Gastrocnemius medialis (tissue), 4 donors: ENCODE results near the gene MRTFA. TPM values are rescaled to one million over a fixed set of nuclear protein-coding genes. Genes with fewer than 3 reads are reported as not detected.
"Not testable (repeated sequence)": the region's sequence is repeated elsewhere in the genome, so short reads cannot be mapped to it uniquely, and the experiment has no call there.

Source experiments
- ATAC-seq, 2 donors: fragments of 150-250 bp; one replicate each; pipeline ENCODE4 v1.9.1; 2016
- DNase-seq, 2 donors: peaks; one replicate each; pipeline ENCODE4 v3.0.0-alpha.2; 2019
- H3K27ac ChIP-seq, 4 donors: fragments of 200-600 bp; sonication (generic); 1 replicate in 1 of 4; 2 replicates in 3 of 4; pipeline ENCODE4 v1.5.1; 2016 to 2018; ENCODE audit warnings: mild to moderate bottlenecking in 2 of 4, moderate library complexity in 1 of 4
- H3K27me3 ChIP-seq, 3 donors: fragments of 200-600 bp; sonication (generic) in 2 of 3; 1 replicate in 1 of 3; 2 replicates in 2 of 3; pipeline versions ENCODE4 v1.5.1 to v1.6.0; 2016 to 2019; ENCODE audit warnings: mild to moderate bottlenecking in 1 of 3, moderate library complexity in 1 of 3
- H3K36me3 ChIP-seq, 2 donors: fragments of 200-600 bp; sonication (generic) in 1 of 2; one replicate each; pipeline ENCODE4 v1.5.1; 2017 to 2018
- H3K4me1 ChIP-seq, 2 donors: fragments of 200-600 bp; sonication (generic) in 1 of 2; one replicate each; pipeline ENCODE4 v1.5.1; 2016 to 2017; ENCODE audit warnings: mild to moderate bottlenecking in 2 of 2
- H3K4me3 ChIP-seq, 4 donors: fragments of 200-600 bp; sonication (generic) in 3 of 4; 1 replicate in 1 of 4; 2 replicates in 3 of 4; pipeline ENCODE4 v1.5.1; 2016 to 2019; ENCODE audit warnings: mild to moderate bottlenecking in 2 of 4
- H3K9me3 ChIP-seq, 3 donors: fragments of 200-600 bp; sonication (generic) in 2 of 3; 1 replicate in 1 of 3; 2 replicates in 2 of 3; pipeline ENCODE4 v1.5.1; 2016 to 2019
- POLR2A ChIP-seq, 2 donors: fragments of 450-650 bp; IDR thresholded peaks; one replicate each; pipeline ENCODE4 v1.6.1; 2017; ENCODE audit warnings: antibody characterized with exemption in 2 of 2, mild to moderate bottlenecking in 2 of 2, moderate library complexity in 2 of 2
- in situ Hi-C, 4 donors: fragments of 200-750 bp; cut with MboI; loops; one replicate each; pipeline versions ENCODE4 v1.15.0 to v1.8.0; 2017; ENCODE audit warnings: low sequenced_read_pairs in 4 of 4
- intact Hi-C: fragments of 100-400 bp; cut with DNase I; formaldehyde crosslinking; loops from one replicate; pipeline ENCODE4 v1.15.1; 2023; ENCODE audit warnings: low total_unique reads
- total RNA-seq, 4 donors: library from RNA; depleted of rRNA; stranded (reverse); fragments of >200 nt; gene quantifications; one replicate each; pipeline versions ENCODE4 v1.1.0 to v1.2.3, GENCODE V29; 2016
- TF ChIP-seq, protein P1 (sequence below), 5 experiments: fragments of 450-650 bp in 3 of 5; fragments of 200-600 bp in 2 of 5; sonication (generic) in 2 of 5; IDR thresholded peaks in 4 of 5; conservative IDR thresholded peaks in 1 of 5; 1 replicate in 4 of 5; 2 replicates in 1 of 5; pipeline ENCODE4 v1.5.1; 2016 to 2019; ENCODE audit warnings: antibody characterized with exemption in 5 of 5, mild to moderate bottlenecking in 3 of 5, moderate library complexity in 3 of 5

Gene MRTFA
- total RNA-seq, 4 donors from 2014 or later, result 13.7 to 31.3 (median 22.2) TPM

DNA sequence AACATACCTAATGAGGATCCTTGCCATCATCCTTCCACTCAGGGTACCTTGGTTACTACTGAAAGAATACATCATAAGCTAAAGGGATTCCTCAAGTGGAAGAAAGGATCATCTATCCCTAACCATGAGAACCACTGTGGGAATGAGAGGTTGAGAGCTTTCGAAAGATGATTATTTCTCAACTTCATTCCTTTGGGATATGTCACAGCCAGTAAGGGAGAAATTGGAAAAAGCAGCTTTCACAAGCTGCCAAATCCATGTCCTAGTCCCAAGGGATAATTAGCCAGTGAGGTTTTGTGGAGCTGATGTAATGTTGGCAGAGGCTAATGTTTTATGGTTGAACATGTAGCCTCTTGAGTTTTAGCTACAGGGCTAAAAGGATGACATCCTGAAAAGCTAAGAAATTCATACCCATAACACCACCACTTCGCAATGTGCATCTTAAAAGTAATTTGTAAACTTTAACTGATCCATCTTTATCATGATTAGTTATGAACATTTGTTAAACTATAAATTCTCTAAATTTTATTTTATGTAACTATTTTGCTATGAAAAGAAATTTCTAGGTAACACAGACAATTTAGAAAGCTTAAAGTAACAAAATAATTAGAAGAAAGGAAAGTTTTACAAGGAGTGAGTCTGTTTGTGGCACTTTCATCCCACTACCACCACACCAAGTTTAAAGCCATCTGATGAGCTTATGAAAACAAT is 123.9 kb downstream of the MRTFA start:
- ATAC-seq, result peak; percentile 76 to 81
- TF ChIP-seq, protein P1, sequence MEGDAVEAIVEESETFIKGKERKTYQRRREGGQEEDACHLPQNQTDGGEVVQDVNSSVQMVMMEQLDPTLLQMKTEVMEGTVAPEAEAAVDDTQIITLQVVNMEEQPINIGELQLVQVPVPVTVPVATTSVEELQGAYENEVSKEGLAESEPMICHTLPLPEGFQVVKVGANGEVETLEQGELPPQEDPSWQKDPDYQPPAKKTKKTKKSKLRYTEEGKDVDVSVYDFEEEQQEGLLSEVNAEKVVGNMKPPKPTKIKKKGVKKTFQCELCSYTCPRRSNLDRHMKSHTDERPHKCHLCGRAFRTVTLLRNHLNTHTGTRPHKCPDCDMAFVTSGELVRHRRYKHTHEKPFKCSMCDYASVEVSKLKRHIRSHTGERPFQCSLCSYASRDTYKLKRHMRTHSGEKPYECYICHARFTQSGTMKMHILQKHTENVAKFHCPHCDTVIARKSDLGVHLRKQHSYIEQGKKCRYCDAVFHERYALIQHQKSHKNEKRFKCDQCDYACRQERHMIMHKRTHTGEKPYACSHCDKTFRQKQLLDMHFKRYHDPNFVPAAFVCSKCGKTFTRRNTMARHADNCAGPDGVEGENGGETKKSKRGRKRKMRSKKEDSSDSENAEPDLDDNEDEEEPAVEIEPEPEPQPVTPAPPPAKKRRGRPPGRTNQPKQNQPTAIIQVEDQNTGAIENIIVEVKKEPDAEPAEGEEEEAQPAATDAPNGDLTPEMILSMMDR (IDR thresholded peaks at IDR 0.05 in 4 of 5, conservative IDR thresholded peaks at IDR 0.05 in 1 of 5), result no peak
- Histone ChIP-seq H3K9me3 (no peaks in the 10 kb centered on the region), H3K4me3 (no peak overlapping the region), H3K36me3 (no peaks in the 10 kb centered on the region), H3K27ac (peak overlapping the region; percentile 68 to 78 (median 73)), H3K4me1 (peaks cover 51 to 54% of the 10 kb centered on the region in 2 donors), H3K27me3 (no peaks in the 10 kb centered on the region)
- in situ Hi-C loops, result no loop called here
- intact Hi-C loops, result loop anchor here (2.0 to 5.0 kb wide), 3 partner anchors 42 to 140 kb away; partner anchors contain the start of gene MRTFA
- peak; percentile 19 to 47 for DNase-seq

DNA sequence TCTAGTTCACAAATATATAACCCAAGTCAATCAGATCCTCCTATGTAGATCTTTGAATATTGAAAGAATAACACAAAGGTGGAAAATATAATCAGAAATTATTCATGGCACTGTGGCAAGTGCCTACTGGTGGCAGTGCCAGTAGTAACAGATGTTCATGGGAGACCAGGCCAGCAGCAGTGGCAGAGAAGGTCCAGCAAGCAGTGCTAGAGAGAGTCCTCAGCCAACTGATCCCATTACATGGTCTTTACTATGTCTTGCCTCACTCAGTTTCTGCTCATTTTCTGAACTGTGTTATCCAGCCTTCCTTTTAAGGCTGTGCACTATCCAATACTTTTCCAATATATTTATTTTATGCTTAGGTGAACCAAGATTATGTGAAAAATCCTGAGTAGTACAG is 124.9 kb downstream of the MRTFA start:
- DNase-seq (peak; percentile 35 to 67), ATAC-seq (peak; percentile 77 to 89)
- no peak overlapping the region for H3K4me3 ChIP-seq
- peak overlapping the region; percentile 68 to 78 (median 73) for H3K27ac ChIP-seq
- no peaks in the 10 kb centered on the region for H3K36me3 ChIP-seq
- in situ Hi-C loops (no loop called here), intact Hi-C loops (loop anchor here (2.0 to 5.0 kb wide), 3 partner anchors 41 to 141 kb away; partner anchors contain the start of gene MRTFA)
- peaks cover 51 to 59% of the 10 kb centered on the region in 2 donors for H3K4me1 ChIP-seq
- H3K9me3 ChIP-seq, result no peaks in the 10 kb centered on the region
- H3K27me3 ChIP-seq, result no peaks in the 10 kb centered on the region
- TF ChIP-seq, protein P1 (IDR thresholded peaks at IDR 0.05 in 4 of 5, conservative IDR thresholded peaks at IDR 0.05 in 1 of 5), result peak in 1 of 5 experiments; percentile 46
- TF ChIP-seq POLR2A (IDR thresholded peaks at IDR 0.05), result no peak

DNA sequence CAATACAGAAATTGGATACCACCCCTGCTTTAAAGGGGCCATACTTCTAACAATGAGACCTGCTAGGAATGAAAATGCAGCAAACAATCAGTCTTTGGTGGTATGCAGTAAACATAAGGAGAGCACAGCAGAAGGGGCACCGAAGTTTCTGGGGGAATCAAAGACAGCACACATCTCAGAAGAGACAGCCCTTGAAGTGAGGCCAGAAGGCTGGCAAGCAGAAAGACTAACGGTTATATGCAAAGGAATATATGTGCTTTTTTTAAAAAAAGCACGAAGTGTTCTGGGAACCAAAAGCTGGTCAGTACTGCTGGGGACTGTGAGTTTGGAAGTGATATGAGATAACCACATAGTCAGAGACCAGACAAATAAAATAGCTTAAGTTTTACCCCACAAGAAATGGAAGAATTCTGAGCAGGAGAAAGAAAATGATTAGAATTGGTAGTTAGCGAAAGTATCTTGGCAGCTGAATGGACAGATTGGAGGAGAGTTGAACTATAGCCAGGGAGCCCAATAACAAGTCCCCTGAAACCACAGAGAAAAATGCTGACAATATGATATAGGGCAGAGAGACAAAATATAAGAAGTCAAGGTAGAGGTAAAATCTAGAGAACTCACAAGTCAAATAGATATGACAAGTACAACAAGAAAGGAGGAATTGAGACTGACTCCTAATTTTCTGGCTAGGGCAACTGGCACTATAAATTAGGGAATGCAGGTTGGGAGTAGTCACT is 125.7 kb downstream of the MRTFA start:
- ATAC-seq, result no peak
- intact Hi-C loops, result loop anchor here (5.0 kb wide), 2 partner anchors 127 to 142 kb away; partner anchors contain the start of gene MRTFA

DNA sequence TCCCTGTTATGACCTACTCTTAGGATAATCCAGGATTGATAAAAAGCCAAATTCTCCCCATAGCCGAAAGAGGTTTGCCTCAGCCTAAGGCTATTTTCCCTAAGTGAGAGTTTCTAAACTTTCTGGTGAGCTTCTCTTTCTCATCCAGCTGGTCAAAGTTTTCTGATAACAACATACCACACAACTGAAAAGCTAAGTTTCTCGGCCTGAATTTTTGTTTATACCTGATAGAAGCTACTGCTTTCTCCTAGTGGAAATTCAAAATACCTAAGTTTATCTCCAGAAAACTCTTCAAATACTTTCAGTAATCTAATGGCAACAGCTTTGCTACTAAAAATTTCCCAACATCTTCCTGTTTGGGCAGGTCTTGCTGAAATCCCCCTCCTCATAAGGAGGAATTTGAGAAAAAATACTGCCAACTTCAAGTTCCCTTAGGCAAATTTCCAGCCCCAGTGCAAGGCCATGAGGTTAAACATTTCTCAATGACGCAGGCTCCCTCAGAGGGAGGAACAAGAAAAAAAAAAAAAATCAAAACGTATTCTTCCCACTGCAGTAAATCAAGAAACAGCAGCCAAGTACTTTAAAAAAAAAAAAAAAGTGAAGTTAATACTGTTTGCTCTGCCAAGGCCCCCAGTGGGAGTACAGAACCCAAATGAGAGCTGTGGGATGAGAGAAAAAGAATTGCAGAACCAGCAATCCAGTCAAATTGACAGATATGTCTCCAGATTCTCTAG is 127.0 kb downstream of the MRTFA start:
- intact Hi-C loops, result loop anchor here (5.0 kb wide), 2 partner anchors 128 to 143 kb away; partner anchors contain the start of gene MRTFA
- DNase-seq, result peak; percentile 29
- peak overlapping the region; percentile 68 to 78 (median 73) for H3K27ac ChIP-seq

More for the DNA sequence above, 125.7 kb downstream of the MRTFA start:
- H3K4me1 ChIP-seq, result peaks cover 51 to 59% of the 10 kb centered on the region in 2 donors
- no peaks in the 10 kb centered on the region for H3K9me3 ChIP-seq
- no peak for TF ChIP-seq POLR2A (IDR thresholded peaks at IDR 0.05)
- TF ChIP-seq, protein P1 (IDR thresholded peaks at IDR 0.05 in 4 of 5, conservative IDR thresholded peaks at IDR 0.05 in 1 of 5), result no peak
- DNase-seq, result no peak
- H3K27me3 ChIP-seq, result no peaks in the 10 kb centered on the region
- H3K27ac ChIP-seq, result peak overlapping the region; percentile 68 to 78 (median 73)
- in situ Hi-C loops, result no loop called here
- no peak overlapping the region for H3K4me3 ChIP-seq
- no peaks in the 10 kb centered on the region for H3K36me3 ChIP-seq

DNA sequence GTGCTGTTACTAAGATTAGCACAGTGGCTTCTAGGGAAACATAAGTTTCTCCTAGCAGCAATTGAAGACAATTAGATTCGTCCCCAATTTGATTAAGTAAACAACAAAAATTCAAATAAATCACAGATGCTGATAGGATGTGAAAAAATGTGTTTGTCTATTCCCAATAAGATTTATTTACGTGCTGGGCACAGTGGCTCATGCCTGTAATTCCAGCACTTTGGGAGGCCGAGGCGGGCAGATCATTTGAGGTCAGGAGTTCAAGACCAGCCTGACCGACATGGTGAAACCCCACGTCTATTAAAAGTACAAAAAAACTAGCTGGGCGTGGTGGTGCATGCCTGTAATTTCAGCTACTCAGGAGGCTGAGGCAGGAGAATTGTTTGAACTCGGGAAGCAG is 128.5 kb downstream of the MRTFA start:
- in situ Hi-C loops, H3K4me3 ChIP-seq, H3K9me3 ChIP-seq, H3K36me3 ChIP-seq, intact Hi-C loops, DNase-seq, ATAC-seq, H3K27me3 ChIP-seq: not testable (repeated sequence)
- H3K27ac ChIP-seq, result peak overlapping the region in 3 of 4 donors; percentile 38 to 75 (median 47)
- H3K4me1 ChIP-seq, result peaks cover 63 to 64% of the 10 kb centered on the region in 2 donors

More for the DNA sequence above, 127.0 kb downstream of the MRTFA start:
- H3K27me3 ChIP-seq, result no peaks in the 10 kb centered on the region
- no peaks in the 10 kb centered on the region for H3K9me3 ChIP-seq
- no peak overlapping the region for H3K4me3 ChIP-seq
- in situ Hi-C loops, result no loop called here
- H3K4me1 ChIP-seq, result peaks cover 56 to 59% of the 10 kb centered on the region in 2 donors
- ATAC-seq, result peak; percentile 32 to 45
- TF ChIP-seq, protein P1 (IDR thresholded peaks at IDR 0.05 in 4 of 5, conservative IDR thresholded peaks at IDR 0.05 in 1 of 5), result no peak
- no peak for TF ChIP-seq POLR2A (IDR thresholded peaks at IDR 0.05)
- H3K36me3 ChIP-seq, result no peaks in the 10 kb centered on the region
